GM12874 (cell line): ENCODE measurements around the gene EPB41L4A.

ENCODE experiments used
- TF ChIP-seq, protein P1 (sequence below): IDR thresholded peaks from 2 replicates; pipeline ENCODE4 v1.5.1; 2011; ENCODE audit warnings: low read depth, mild to moderate bottlenecking, control low read depth, low read length, moderate library complexity; ENCODE audit not compliant: insufficient read depth

Gene EPB41L4A

DNA sequence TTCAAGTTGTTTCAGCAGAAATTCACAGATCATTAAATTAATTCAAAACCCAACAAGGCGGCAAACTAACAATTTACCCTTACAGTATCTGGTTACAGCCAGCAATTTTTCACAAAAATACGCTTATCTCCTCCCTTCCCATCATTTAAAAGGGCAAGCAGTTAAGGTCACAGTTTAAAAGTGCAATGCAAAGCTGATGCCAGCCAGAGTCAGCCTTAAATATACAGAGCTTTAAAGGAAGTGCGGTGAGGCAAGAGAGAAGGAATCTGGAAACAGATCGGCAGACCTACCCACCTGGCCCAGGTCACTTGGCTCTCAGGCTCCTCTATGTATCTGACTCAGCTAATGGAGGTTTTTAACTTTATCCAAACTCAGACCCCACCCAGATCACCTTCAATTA lies 31.0 kb downstream of the EPB41L4A start:
- TF ChIP-seq, protein P1, sequence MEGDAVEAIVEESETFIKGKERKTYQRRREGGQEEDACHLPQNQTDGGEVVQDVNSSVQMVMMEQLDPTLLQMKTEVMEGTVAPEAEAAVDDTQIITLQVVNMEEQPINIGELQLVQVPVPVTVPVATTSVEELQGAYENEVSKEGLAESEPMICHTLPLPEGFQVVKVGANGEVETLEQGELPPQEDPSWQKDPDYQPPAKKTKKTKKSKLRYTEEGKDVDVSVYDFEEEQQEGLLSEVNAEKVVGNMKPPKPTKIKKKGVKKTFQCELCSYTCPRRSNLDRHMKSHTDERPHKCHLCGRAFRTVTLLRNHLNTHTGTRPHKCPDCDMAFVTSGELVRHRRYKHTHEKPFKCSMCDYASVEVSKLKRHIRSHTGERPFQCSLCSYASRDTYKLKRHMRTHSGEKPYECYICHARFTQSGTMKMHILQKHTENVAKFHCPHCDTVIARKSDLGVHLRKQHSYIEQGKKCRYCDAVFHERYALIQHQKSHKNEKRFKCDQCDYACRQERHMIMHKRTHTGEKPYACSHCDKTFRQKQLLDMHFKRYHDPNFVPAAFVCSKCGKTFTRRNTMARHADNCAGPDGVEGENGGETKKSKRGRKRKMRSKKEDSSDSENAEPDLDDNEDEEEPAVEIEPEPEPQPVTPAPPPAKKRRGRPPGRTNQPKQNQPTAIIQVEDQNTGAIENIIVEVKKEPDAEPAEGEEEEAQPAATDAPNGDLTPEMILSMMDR = no peak

DNA sequence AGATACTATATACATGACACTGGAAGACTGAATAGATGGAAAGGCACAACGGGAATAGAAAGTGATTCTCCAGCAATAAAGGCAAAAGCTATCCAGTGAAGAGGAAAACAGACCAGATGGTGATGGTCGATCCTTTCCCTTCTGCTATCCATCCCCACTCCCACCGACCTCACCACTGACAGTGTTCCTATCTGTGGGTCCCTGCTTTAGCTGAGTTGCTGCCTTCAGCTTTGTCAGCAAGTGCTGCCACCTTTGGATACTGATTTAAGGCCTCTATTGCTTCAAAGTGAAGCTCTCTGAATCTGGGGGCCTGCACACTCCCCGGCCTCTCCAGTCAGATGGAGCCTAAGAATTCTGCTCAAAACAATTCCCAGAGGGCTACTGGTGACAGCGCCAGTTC lies 32.3 kb downstream of the EPB41L4A start:
- TF ChIP-seq, protein P1 = no peak

DNA sequence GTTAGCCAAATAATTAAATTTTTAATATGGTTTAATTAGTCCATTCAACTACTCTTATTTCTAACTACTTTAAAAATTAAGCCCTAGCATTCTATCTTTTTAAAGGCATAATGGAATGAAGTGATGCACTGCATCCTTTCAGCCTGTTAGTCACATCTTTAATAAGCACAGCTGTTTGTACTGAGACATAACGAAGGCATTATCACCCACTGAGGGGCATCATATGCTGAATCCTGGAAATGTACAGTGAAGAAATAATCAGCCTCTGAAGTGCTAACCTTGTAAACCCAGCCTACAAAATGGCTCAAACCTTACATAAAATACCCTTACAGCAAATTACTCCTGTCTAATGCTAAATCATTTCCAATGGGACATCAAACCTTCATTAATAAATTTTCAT lies 33.1 kb downstream of the EPB41L4A start:
- TF ChIP-seq, protein P1 = no peak

DNA sequence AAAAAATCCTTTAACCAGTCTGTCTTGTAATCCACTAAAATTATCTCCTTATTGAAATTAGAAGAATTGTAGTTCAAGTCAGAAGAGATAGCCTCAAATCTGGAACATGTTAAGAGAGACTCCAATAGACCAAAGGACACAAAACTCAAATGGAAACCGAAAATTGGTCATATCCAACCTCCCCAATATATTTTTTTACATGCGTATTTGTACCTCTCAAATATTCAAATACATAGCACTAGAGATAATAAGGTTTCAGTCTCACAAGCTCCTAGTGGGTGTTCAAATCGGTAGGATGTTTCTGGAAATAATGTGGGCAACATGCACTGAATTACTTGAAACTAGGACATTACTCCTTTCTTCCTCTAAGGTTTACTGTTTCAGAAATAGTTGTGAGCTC lies 33.5 kb downstream of the EPB41L4A start:
- TF ChIP-seq, protein P1 = no peak

DNA sequence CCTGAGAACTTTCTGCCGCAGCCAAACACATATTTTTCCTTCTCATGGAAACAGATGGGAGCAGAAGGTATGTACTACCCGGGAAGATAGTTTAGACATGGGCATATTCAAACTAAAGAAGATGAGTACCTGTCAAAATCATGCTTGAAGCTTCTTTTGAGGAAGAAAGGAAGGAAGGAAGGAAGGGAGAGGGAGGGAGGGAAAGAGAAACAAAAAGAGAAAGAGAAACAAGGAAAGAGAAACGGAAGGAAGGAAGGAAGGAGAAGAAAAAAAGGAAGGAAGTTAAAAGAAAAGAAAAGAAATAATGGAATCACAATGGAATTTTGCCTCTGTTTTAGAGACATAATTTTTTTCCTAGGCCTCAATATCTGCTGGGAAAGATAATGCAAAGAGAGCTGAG lies 34.6 kb downstream of the EPB41L4A start:
- TF ChIP-seq, protein P1 = no peak

DNA sequence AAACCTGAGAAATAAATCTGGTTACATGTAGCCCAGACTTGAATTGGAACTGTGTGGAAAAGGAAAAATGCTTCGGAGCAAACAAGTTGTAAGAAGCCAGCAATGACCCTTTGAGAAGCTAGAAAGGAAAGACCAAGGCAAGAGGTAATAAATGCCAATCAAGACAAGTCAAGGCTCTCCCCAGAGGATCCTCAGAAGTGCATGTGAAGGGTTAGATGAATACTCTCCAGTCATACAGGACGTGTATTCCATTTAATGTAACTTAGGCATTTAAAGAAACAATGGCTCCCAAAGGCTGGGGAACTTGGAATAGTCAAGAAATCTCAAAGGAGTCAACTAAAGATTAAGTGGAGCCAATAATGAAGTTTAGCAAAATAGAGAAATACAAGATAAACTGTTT lies 36.2 kb downstream of the EPB41L4A start:
- TF ChIP-seq, protein P1 = no peak

DNA sequence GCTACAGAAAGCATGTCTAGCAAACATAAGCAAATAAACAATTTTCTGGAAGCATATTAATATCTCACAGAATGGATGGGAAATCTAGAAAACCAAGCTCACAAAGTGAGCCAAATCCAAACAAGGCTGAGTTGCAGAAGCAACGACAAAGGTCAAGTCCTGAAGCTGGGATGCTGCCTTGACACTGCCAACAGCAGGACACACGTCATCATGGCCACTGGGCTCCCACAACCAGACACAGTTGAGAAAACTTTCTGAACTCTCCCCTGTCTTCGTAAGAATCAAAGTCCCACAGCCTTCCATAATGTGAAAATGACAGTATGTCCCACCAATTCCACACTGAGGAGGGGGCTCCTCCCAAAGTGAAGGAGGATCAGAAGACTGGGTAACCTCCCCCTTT lies 37.6 kb downstream of the EPB41L4A start:
- TF ChIP-seq, protein P1 = no peak
